BLaER1 (cell line): ENCODE results near the gene CEMIP2.
"Not testable (repeated sequence)": the region's sequence is repeated elsewhere in the genome, so short reads cannot be mapped to it uniquely, and the experiment has no call there.

Experiments
- H3K27ac ChIP-seq: shearing (Covaris generic); formaldehyde crosslinking; 2 replicates; pipeline ENCODE4 v1.8.1; 2022
- H3K27me3 ChIP-seq: shearing (Covaris generic); formaldehyde crosslinking; 2 replicates; pipeline ENCODE4 v1.8.1; 2022
- H3K36me3 ChIP-seq: shearing (Covaris generic); formaldehyde crosslinking; 2 replicates; pipeline ENCODE4 v1.8.1; 2022
- H3K4me1 ChIP-seq: shearing (Covaris generic); formaldehyde crosslinking; 2 replicates; pipeline ENCODE4 v1.8.1; 2022
- H3K4me2 ChIP-seq: shearing (Covaris generic); formaldehyde crosslinking; 2 replicates; pipeline ENCODE4 v1.8.1; 2022
- H3K4me3 ChIP-seq: shearing (Covaris generic); formaldehyde crosslinking; 2 replicates; pipeline ENCODE4 v1.8.1; 2022
- H3K9ac ChIP-seq: shearing (Covaris generic); formaldehyde crosslinking; 2 replicates; pipeline ENCODE4 v1.8.1; 2022
- H3K9me3 ChIP-seq: shearing (Covaris generic); formaldehyde crosslinking; 2 replicates; pipeline ENCODE4 v1.8.1; 2022
- H4K20me1 ChIP-seq: shearing (Covaris generic); formaldehyde crosslinking; 2 replicates; pipeline ENCODE4 v1.8.1; 2022
- Cebpa-rat ChIP-seq: shearing (Covaris generic); IDR thresholded peaks from 2 replicates; pipeline ENCODE4 v1.8.1; 2022

CEMIP2 gene

GRCh38 chr9:71694332-71694731 lies 74.0 kb downstream of the CEMIP2 start:
- Histone ChIP-seq H3K4me1 (no peaks in the 10 kb centered on the region), H3K27ac (no peak overlapping the region), H4K20me1 (no peaks in the 10 kb centered on the region), H3K27me3 (no peaks in the 10 kb centered on the region), H3K9ac (no peak overlapping the region), H3K4me2 (no peak overlapping the region), H3K4me3 (no peak overlapping the region), H3K9me3 (no peaks in the 10 kb centered on the region), H3K36me3 (peaks cover 80% of the 10 kb centered on the region)
- no peak for TF ChIP-seq Cebpa-rat

- H4K20me1 ChIP-seq, result no peaks in the 10 kb centered on the region
- no peaks in the 10 kb centered on the region for H3K27me3 ChIP-seq
- no peaks in the 10 kb centered on the region for H3K9me3 ChIP-seq
- H3K4me3 ChIP-seq, result no peak overlapping the region
- no peak overlapping the region for H3K4me2 ChIP-seq
- no peak overlapping the region for H3K27ac ChIP-seq
- no peak for TF ChIP-seq Cebpa-rat
- no peak overlapping the region for H3K9ac ChIP-seq
- no peaks in the 10 kb centered on the region for H3K4me1 ChIP-seq
- peaks cover 80% of the 10 kb centered on the region for H3K36me3 ChIP-seq
Observed at GRCh38 chr9:71693607-71694006, 74.7 kb downstream of the CEMIP2 start.

GRCh38 chr9:71692337-71692736 lies 76.0 kb downstream of the CEMIP2 start:
- Histone ChIP-seq H3K4me2 (no peak overlapping the region), H3K27ac (no peak overlapping the region), H4K20me1 (no peaks in the 10 kb centered on the region), H3K9ac (no peak overlapping the region), H3K4me1 (no peaks in the 10 kb centered on the region), H3K9me3 (no peaks in the 10 kb centered on the region), H3K27me3 (no peaks in the 10 kb centered on the region), H3K36me3 (peaks cover 80% of the 10 kb centered on the region), H3K4me3 (no peak overlapping the region)
- TF ChIP-seq Cebpa-rat, result no peak

DNA sequence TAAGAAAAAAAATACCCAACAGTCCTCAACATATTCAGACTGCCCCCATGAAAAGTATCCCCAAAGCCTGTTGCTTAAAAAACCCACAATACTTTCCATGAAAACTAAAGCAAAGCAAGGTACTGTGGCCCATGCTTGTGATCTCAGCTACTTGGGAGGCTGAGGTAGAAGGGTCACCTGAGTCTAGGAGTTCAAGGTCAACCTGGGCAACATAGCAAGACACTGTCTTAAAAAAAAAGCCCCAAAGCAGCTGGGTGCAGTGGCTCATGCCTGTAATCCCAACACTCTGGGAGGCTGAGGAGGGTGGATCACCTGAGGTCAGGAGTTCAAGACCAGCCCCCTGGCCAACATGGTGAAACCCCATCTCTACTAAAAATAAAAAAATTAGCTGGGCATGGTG lies 76.7 kb downstream of the CEMIP2 start:
- H3K9ac ChIP-seq, H3K4me1 ChIP-seq, H3K4me3 ChIP-seq, H3K4me2 ChIP-seq, H3K27me3 ChIP-seq, H3K9me3 ChIP-seq, H4K20me1 ChIP-seq, H3K27ac ChIP-seq: not testable (repeated sequence)
- H3K36me3 ChIP-seq, result peaks cover 78% of the 10 kb centered on the region

DNA sequence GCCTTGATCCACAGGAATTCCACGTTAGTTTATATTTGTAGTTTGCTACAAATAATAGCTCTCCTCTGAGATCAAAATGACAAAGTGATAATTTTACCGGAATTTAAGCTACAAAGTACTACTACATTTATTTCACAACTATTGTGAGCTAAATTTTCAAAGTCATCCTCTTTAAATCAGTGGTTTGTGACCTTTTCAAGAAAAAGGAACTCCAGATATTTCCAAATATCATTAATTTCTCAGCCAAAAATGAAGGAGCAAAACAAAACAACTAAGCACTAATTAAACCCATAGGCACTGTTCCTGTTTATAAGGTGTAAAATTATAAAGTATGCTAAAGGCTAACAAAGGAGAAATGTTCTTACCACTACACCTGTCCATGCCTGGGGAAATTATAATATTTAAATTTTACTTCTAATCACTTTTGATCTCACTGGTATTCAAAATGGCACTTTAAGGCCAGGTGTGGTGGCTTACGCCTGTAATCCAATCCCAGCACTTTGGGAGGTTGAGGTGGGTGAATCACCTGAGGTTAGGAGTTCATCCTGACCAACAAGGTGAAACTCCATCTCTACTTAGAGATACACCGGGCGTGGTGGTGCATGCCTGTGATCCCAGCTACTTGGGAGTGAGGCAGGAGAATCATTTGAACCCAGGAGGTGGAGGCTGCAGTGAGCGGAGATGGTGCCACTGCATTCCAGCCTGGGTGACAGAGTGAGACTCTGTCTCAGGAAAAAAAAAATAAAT lies 77.5 kb downstream of the CEMIP2 start:
- H3K4me2 ChIP-seq, result no peak overlapping the region
- peaks cover 75% of the 10 kb centered on the region for H3K36me3 ChIP-seq
- H3K27ac ChIP-seq, result no peak overlapping the region
- peaks cover 9% of the 10 kb centered on the region; the same call in 1 of the 2 replicates for H3K9me3 ChIP-seq
- H4K20me1 ChIP-seq, result no peaks in the 10 kb centered on the region
- no peaks in the 10 kb centered on the region for H3K27me3 ChIP-seq
- no peak overlapping the region for H3K4me3 ChIP-seq
- TF ChIP-seq Cebpa-rat, result no peak
- H3K9ac ChIP-seq, result no peak overlapping the region
- peaks cover 7% of the 10 kb centered on the region for H3K4me1 ChIP-seq

DNA sequence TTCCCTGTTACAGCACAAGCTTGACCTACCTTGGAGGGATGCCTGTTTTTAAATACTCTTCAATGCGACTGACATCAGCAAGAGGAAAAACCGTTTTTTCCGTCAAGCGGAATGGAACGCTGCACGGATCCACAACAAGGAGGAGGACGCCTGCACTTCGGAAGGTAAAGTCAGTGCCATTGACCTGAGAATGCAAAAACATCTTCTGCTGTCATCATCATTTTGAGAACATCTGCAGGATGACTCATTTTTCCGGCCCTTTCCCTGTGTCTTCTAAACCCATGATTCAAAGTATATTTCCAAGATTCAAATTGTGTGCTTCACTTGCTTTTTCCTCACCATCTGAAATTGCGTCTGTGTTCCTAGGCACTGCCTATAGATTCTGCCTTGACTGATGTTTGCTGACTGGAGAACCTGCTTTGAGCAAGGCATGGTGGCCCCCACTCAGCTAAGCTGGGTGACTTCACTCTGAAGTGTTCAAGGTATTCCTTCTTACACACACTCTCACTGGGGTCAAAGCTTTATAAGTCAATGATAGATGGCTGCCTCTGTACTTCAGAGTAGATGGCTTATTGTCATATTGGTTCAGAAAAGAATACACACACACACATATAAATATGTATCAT lies 78.1 kb downstream of the CEMIP2 start:
- Histone ChIP-seq H3K4me3 (no peak overlapping the region), H3K4me1 (peaks cover 14% of the 10 kb centered on the region)
- no peak for TF ChIP-seq Cebpa-rat

DNA sequence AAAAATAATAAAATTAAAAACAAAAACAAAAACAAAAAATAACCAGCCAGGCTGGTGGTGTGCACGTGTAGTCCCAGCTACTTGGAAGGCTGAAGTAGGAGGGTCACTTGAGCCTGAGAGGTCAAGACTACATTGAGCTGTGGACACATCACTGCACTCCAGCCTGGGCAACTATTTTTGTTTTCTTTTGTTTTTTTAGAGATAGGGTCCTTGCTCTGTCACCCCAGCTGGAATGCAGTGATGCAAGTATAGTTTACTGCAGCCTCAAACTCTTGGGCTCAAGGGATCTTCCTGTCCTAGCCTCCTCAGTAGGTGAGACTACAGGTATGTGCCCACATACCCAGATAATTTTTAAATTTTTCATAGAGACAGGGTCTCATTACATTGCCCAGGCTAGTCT lies 80.6 kb downstream of the CEMIP2 start:
- TF ChIP-seq Cebpa-rat, result no peak
- Histone ChIP-seq H3K36me3 (peaks cover 49% of the 10 kb centered on the region), H3K4me3 (no peak overlapping the region), H3K9ac (no peak overlapping the region), H3K27ac (no peak overlapping the region), H4K20me1 (no peaks in the 10 kb centered on the region), H3K9me3 (peaks cover 9% of the 10 kb centered on the region; the same call in 1 of the 2 replicates), H3K4me1 (peaks cover 34% of the 10 kb centered on the region), H3K4me2 (no peak overlapping the region), H3K27me3 (no peaks in the 10 kb centered on the region)

More for the DNA sequence above, 78.1 kb downstream of the CEMIP2 start:
- Histone ChIP-seq H3K27me3 (no peaks in the 10 kb centered on the region), H3K27ac (no peak overlapping the region), H3K4me2 (no peak overlapping the region), H3K9ac (no peak overlapping the region), H3K36me3 (peaks cover 68% of the 10 kb centered on the region), H3K9me3 (peaks cover 9% of the 10 kb centered on the region; the same call in 1 of the 2 replicates), H4K20me1 (no peaks in the 10 kb centered on the region)

GRCh38 chr9:71685988-71686387 lies 82.3 kb downstream of the CEMIP2 start:
- Histone ChIP-seq H3K4me2 (peak overlapping the region; percentile 66), H3K27ac (0 out of 2 replicates have a peak overlapping the region, but pooled peaks have one; percentile 12), H3K4me3 (peak overlapping the region; percentile 23; the same call in 1 of the 2 replicates), H3K9me3 (peaks cover 9% of the 10 kb centered on the region; the same call in 1 of the 2 replicates), H4K20me1 (no peaks in the 10 kb centered on the region), H3K36me3 (peaks cover 42% of the 10 kb centered on the region), H3K27me3 (no peaks in the 10 kb centered on the region), H3K9ac (no peak overlapping the region), H3K4me1 (peaks cover 50% of the 10 kb centered on the region)
- TF ChIP-seq Cebpa-rat, result no peak

- peaks cover 56% of the 10 kb centered on the region for H3K4me1 ChIP-seq
- H3K9ac ChIP-seq, result no peak overlapping the region
- peaks cover 39% of the 10 kb centered on the region for H3K36me3 ChIP-seq
- H3K27me3 ChIP-seq, result no peaks in the 10 kb centered on the region
- H4K20me1 ChIP-seq, result no peaks in the 10 kb centered on the region
- H3K4me2 ChIP-seq, result peak overlapping the region; percentile 66
- peaks cover 9% of the 10 kb centered on the region; the same call in 1 of the 2 replicates for H3K9me3 ChIP-seq
- 0 out of 2 replicates have a peak overlapping the region, but pooled peaks have one; percentile 12 for H3K27ac ChIP-seq
- H3K4me3 ChIP-seq, result peak overlapping the region; percentile 23; the same call in 1 of the 2 replicates
- no peak for TF ChIP-seq Cebpa-rat
Observed at GRCh38 chr9:71685394-71685793, 82.9 kb downstream of the CEMIP2 start.

DNA sequence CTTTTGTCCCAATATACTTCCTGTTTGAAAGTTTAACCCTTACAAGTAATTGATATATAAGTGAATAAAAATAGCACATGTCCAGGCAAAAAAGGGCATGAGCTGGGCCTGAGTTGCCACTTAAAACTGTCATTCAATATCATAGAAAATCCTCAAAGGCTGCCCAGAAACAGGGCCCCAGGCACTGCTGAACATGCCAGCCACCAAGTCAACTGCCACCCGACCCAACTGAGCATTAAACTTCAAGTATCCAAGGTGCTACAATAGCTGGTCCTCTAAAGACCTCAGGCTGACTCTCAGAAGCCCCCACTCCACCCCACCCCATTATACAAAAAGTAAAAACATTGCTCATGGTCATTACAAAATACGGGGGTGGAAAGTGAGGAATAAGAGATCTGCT lies 83.7 kb downstream of the CEMIP2 start:
- Histone ChIP-seq H3K9me3 (peaks cover 9% of the 10 kb centered on the region; the same call in 1 of the 2 replicates), H3K9ac (no peak overlapping the region), H3K36me3 (peaks cover 30% of the 10 kb centered on the region), H3K27ac (peak overlapping the region; percentile 12; the same call in 1 of the 2 replicates), H3K4me3 (no peak overlapping the region), H3K4me2 (peak overlapping the region; percentile 66), H4K20me1 (no peaks in the 10 kb centered on the region), H3K27me3 (no peaks in the 10 kb centered on the region), H3K4me1 (peaks cover 60% of the 10 kb centered on the region)
- TF ChIP-seq Cebpa-rat, result no peak
